Coronary artery (tissue), 2 donors: ENCODE results near the gene ZMYND12.
"Not testable (repeated sequence)": the region's sequence is repeated elsewhere in the genome, so short reads cannot be mapped to it uniquely, and the experiment has no call there.

Experiments used
- DNase-seq: peaks from one replicate; pipeline ENCODE4 v3.0.0-alpha.2; 2017; ENCODE audit warnings: low spot score
- H3K27ac ChIP-seq, 2 donors: fragments of 200-600 bp; sonication (generic); one replicate each; pipeline ENCODE4 v1.5.1; 2016 to 2019
- H3K4me3 ChIP-seq: fragments of 200-600 bp; sonication (generic); 2 replicates; pipeline ENCODE4 v1.5.1; 2016; ENCODE audit warnings: mild to moderate bottlenecking, moderate library complexity
- CTCF ChIP-seq: fragments of 200-600 bp; sonication (generic); IDR thresholded peaks from one replicate; pipeline ENCODE4 v1.5.1; 2019; ENCODE audit warnings: antibody characterized with exemption

Gene ZMYND12

DNA sequence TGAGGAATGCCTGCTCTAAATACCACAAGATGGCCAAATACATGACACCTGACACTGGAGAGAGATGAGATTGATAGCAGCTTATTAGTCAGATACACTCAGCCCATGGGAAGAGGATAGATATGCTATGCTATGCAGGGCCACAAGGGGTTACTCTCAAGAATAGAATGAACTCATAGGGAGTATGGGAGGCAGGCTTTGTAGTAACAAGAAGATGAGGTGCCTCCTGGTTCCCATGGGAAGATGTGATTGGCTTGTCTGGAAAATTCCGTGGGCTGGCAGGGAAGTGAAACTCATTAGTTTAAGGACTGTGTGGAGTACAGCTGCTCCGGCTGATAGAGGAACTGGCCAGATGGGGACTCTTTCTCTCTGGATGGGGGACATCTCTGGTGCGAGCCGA lies 23.8 kb upstream of the ZMYND12 start:
- DNase-seq: no peak
- TF ChIP-seq CTCF: no peak

GRCh38 chr1:42477775-42478174 lies 22.0 kb upstream of the ZMYND12 start:
- no peak for TF ChIP-seq CTCF
- Histone ChIP-seq H3K27ac (no peak overlapping the region), H3K4me3 (no peak overlapping the region)
- DNase-seq: no peak

More for the DNA sequence above, 23.8 kb upstream of the ZMYND12 start:
- Histone ChIP-seq H3K4me3 (no peak overlapping the region), H3K27ac (no peak overlapping the region)

GRCh38 chr1:42477354-42477753 lies 21.5 kb upstream of the ZMYND12 start:
- H3K4me3 ChIP-seq, DNase-seq, H3K27ac ChIP-seq: not testable (repeated sequence)

DNA sequence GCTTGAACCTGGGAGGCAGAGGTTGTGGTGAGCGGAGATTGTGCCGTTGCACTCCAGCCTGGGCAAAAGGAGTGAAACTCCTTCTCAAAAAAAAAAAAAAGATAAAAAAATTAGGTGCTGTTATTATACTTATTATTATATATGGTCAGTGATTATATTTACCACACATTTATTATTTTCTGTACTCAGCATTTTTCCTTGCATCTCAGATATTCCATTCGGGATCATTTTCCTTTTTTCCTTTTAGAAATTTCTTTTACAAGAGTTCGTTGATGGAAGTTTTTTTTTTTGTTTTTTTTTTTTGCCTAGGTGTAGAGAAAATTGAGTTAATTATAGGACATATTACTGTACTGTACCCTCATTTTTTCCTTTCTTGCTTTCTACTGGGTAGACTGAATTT lies 20.8 kb upstream of the ZMYND12 start:
- no peak overlapping the region for H3K27ac ChIP-seq
- TF ChIP-seq CTCF: no peak
- H3K4me3 ChIP-seq: no peak overlapping the region
- no peak for DNase-seq

- no peak for DNase-seq
- TF ChIP-seq CTCF: no peak
- H3K27ac ChIP-seq: no peak overlapping the region
Observed at GRCh38 chr1:42469727-42470126, 13.9 kb upstream of the ZMYND12 start.

DNA sequence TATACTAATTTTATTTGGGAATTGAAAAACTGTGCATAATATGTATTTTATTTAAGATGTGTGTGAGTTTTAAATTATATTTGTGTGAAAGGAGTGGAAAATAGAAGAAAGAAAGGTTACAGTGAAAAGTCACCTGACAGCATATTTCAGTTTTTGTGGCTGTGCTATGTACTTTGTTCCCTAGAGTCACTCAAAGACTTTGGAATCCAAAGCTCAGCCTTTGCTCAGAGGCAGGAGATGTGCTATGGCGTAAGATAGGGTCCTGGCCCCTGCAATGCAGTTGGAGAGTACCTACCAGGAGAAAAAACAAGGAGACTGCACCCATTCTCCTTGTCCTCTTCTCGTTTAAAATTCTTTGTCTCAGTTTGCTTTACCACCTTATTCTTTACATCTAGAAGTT lies 10.2 kb upstream of the ZMYND12 start:
- Histone ChIP-seq H3K27ac (no peak overlapping the region), H3K4me3 (no peak overlapping the region)
- TF ChIP-seq CTCF: no peak
- no peak for DNase-seq

More at GRCh38 chr1:42469727-42470126, 13.9 kb upstream of the ZMYND12 start:
- H3K4me3 ChIP-seq: no peak overlapping the region

DNA sequence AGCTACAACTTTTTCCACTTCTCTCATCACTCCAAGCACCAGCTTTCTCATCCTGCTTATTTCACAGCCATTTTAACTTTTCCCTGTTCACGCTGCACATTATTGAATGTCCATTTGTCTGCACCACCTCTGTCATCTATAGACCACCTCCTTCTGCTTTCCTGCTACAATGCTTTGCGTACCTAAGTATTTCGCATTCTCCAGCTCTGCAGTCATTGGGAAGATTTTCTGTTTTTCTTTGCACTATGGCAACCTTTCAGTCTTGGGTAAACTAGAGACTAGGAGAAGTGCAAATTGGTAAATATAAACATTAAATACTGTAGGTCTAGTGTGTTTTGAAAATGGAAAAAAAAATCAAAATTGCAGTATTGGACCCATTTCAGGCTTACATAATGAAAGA lies 8.1 kb upstream of the ZMYND12 start:
- no peak for DNase-seq
- TF ChIP-seq CTCF: no peak
- H3K4me3 ChIP-seq: peak overlapping the region; percentile 82
- no peak overlapping the region for H3K27ac ChIP-seq
